Activated CD8-positive, alpha-beta memory T cell treated with anti-CD3 and anti-CD28 coated beads, Interleukin-2, amount 50 U/mL, for 24 hours (primary cell): ENCODE data around the gene DRICH1.
"Not testable (repeated sequence)": the region's sequence is repeated elsewhere in the genome, so short reads cannot be mapped to it uniquely, and the experiment has no call there.

Experiments
- DNase-seq: peaks from one replicate; pipeline ENCODE4 v3.0.0-alpha.2; 2020; ENCODE audit errors: extremely low read depth

DRICH1 gene

DNA sequence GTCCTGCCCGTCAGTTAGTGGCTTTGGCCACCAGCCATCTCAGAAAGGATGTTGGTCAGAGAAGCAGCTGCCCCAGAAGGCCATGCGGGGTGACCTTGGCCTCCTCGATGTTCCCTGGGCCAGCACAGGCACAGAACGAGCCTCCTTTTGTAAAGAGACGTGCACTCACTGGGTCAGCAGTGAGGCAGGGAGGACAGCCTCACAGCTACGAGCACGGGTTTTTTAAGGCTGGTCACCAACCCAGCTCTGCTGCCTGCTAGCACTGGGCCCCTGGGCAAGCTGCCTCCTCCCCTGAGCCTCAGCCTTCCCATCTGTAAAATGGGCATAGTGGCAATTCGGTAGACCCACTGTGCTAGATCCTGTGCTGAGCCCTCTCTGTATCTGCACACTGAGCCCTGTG lies 62.8 kb downstream of the DRICH1 start:
- DNase-seq, result no peak

- DNase-seq, result no peak
These were observed 65.2 kb downstream of the DRICH1 start for GRCh38 chr22:23566705-23567475.

DNA sequence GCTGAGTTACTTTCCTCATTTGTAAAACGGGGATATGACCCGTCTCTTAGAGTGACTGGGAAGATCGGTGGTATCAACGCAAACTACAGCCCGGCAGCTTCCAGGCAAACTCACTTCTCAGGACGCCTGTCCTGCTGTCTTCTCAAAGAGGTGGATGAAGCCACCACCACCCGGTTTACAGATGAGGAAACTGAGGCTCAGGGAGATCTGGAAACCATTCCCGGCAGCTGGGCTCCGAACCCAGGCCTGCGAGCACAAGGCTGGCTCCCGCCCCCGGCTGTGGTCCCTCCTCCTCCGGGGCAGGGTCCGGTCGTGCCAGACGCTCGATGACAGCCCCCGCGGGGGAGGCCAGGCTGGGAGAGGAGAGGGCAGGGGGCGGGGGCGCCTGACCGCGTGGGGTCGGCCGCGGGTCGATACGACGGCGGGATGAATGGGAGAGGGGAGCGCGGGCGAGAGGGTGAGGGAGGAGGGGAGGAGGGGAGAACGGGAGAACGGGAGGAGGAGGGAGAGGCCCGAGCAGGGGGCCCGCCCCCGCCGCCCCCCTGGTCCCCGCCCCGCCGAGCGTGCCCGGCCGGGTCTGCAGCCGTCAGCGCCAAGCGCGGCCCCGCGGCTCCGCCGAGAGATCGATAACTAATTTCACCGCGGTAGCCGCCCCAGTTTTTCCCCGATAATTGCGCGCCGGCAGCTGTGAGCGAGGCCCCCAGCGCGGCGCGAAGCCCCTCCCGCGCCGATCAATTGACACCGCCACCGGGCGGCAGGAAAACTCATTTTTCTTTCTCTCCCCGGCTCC lies 66.0 kb downstream of the DRICH1 start:
- DNase-seq, result no peak

- no peak for DNase-seq
These were observed 66.7 kb downstream of the DRICH1 start for GRCh38 chr22:23565305-23565914.

GRCh38 chr22:23564276-23564675 lies 67.8 kb downstream of the DRICH1 start:
- no peak for DNase-seq

- no peak for DNase-seq
These were observed 69.0 kb downstream of the DRICH1 start for GRCh38 chr22:23563111-23563510.

DNA sequence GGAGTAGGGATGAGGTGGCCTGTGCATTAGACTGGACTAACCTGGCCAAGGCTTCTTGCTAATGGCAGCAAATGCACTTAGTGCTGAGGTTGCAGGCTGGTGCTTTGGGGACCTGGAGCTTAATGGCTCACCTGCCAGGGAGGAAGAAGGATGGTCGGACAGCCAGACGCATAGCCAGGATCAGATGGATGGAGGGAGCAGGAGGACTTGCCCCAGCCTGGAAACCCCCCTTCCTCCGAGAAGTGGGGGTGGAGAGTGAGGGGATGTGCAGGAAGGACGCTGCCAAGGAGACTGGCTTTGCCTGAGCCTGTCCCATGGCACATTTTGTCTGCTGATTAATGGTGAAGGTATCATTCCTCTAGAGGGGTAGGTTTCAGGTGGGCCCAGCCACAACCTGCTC lies 69.9 kb downstream of the DRICH1 start:
- no peak for DNase-seq

- DNase-seq, result not testable (repeated sequence)
These were observed 71.1 kb downstream of the DRICH1 start for GRCh38 chr22:23561025-23561510.

GRCh38 chr22:23560215-23560614 lies 71.9 kb downstream of the DRICH1 start:
- not testable (repeated sequence) for DNase-seq
